Measurements from ENCODE around the gene RARB.

RARB gene

DNA sequence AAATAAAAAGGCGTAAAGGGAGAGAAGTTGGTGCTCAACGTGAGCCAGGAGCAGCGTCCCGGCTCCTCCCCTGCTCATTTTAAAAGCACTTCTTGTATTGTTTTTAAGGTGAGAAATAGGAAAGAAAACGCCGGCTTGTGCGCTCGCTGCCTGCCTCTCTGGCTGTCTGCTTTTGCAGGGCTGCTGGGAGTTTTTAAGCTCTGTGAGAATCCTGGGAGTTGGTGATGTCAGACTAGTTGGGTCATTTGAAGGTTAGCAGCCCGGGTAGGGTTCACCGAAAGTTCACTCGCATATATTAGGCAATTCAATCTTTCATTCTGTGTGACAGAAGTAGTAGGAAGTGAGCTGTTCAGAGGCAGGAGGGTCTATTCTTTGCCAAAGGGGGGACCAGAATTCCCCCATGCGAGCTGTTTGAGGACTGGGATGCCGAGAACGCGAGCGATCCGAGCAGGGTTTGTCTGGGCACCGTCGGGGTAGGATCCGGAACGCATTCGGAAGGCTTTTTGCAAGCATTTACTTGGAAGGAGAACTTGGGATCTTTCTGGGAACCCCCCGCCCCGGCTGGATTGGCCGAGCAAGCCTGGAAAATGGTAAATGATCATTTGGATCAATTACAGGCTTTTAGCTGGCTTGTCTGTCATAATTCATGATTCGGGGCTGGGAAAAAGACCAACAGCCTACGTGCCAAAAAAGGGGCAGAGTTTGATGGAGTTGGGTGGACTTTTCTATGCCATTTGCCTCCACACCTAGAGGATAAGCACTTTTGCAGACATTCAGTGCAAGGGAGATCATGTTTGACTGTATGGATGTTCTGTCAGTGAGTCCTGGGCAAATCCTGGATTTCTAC is at the start of gene RARB:
Gene RARB, plus strand, starts transcription at position 322 of the 847 bp plus-strand sequence. Its CDS starts 469 bp downstream, at position 791.
- ChIA-PET POLR2A (interaction anchor here (0.6 to 1.4 kb wide), 12 partner anchors 9 to 416 kb away, joined by 3 to 4 read pairs (median 3); no protein-coding TSS in a partner anchor), CTCF (interaction anchor here (0.9 kb wide), 1 partner anchor 395 kb away, joined by 3 read pairs; no protein-coding TSS in a partner anchor)
- no peak for TF ChIP-seq FOXA1 (IDR thresholded peaks at IDR 0.05)
- no peak for TF ChIP-seq HDGF (IDR thresholded peaks at IDR 0.05; ENCODE audit: borderline replicate concordance)
- peak; percentile 97 for TF ChIP-seq PKNOX1 (IDR thresholded peaks at IDR 0.05)
- peak; percentile 73; the same call in 1 of the 2 replicates for TF ChIP-seq CTBP1 (IDR thresholded peaks at IDR 0.05; ENCODE audit: borderline replicate concordance)
- TF ChIP-seq ZNF384 (IDR thresholded peaks at IDR 0.05): no peak
- no peak for TF ChIP-seq SUZ12 (IDR thresholded peaks at IDR 0.05)
- no peak for TF ChIP-seq NFRKB (IDR thresholded peaks at IDR 0.05)
- TF ChIP-seq TARDBP (IDR thresholded peaks at IDR 0.05): no peak
- 0 out of 2 replicates have a peak, but pooled peaks have one; percentile 44 for TF ChIP-seq LEF1 (IDR thresholded peaks at IDR 0.05; ENCODE audit: borderline replicate concordance)
- no peak for TF ChIP-seq SP1 (IDR thresholded peaks at IDR 0.05)
- TF ChIP-seq ARNT (IDR thresholded peaks at IDR 0.05): 0 out of 2 replicates have a peak, but pooled peaks have one; percentile 17
- TF ChIP-seq FOXK2 (IDR thresholded peaks at IDR 0.05): no peak
- peak; percentile 39; the same call in 1 of the 2 replicates for TF ChIP-seq L3MBTL2 (conservative IDR thresholded peaks at IDR 0.05)
- 0 out of 2 replicates have a peak, but pooled peaks have one; percentile 24 for TF ChIP-seq FOXM1 (IDR thresholded peaks at IDR 0.05; ENCODE audit: borderline replicate concordance)
- TF ChIP-seq ELF4 (IDR thresholded peaks at IDR 0.05): peak; percentile 58
- TF ChIP-seq BHLHE40 (IDR thresholded peaks at IDR 0.05; ENCODE audit: borderline replicate concordance): peak; percentile 93
- DNase-seq (ENCODE audit: extremely low spot score): peak; percentile 83

DNA sequence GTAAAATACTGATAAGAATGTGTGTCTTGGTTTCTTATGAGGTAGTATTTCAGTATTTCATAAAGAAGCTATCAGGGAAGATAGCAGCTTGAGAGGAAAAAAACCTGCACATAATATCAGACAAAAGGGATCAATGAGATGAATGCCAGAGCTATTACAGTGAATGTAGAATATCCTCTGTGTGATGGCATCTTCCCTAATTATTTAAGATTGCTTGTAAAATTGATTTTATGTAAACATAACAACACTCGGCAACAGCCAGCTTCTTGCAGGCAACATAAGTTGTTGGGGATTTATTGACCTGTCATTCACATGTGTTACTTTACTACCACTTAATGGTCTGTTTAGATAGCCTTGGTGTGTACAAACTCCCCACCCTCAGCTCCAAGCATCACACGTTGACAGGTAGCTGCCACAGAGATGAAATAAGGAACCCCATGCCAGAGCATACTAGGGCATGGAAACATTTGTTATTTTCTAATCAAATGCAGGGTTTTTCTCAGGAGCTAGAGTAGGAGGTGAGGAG is 49.2 kb upstream of the RARB start:
- ChIA-PET POLR2A (no interaction called here), CTCF (interaction anchor here (0.8 kb wide), 1 partner anchor 345 kb away, joined by 4 read pairs; no protein-coding TSS in a partner anchor)
- DNase-seq (ENCODE audit: extremely low spot score): peak; percentile 23
- TF ChIP-seq TARDBP (IDR thresholded peaks at IDR 0.05) (no peak), PKNOX1 (IDR thresholded peaks at IDR 0.05) (peak; percentile 92), CTBP1 (IDR thresholded peaks at IDR 0.05; ENCODE audit: borderline replicate concordance) (peak; percentile 68; the same call in 1 of the 2 replicates), HDGF (IDR thresholded peaks at IDR 0.05; ENCODE audit: borderline replicate concordance) (no peak), FOXA1 (IDR thresholded peaks at IDR 0.05) (peak; percentile 40; the same call in 1 of the 2 replicates)

DNA sequence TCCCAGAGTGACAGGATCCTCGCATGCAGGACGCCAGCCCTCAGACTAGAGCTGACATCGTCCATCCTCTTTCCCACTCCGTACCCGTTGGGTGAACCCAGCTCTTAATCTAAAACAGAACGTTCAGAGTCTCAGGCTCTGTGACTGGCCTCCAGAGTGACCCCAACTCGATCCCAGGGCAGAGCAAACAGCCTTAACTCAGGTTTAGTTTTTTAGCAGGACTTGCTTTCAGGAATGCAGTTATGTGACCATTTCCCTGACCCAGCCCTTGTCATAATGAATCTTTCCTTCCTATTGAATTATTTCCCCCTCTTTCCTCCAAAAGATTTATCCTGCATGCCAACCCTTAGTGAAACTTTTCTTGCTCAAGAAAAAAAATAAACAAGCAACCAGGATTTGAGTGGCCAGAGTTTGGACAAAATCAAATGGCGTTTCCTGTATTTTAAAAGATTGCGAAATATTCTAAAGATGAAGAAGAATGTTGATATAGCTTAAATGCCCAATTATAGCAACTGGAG is 47.8 kb upstream of the RARB start:
- CTCF ChIA-PET: no interaction called here
- no peak for DNase-seq (ENCODE audit: extremely low spot score)
- TF ChIP-seq FOXK2 (IDR thresholded peaks at IDR 0.05): no peak
- TF ChIP-seq SP1 (IDR thresholded peaks at IDR 0.05): no peak
- no peak for TF ChIP-seq ELF4 (IDR thresholded peaks at IDR 0.05)
- no peak for TF ChIP-seq ZNF384 (IDR thresholded peaks at IDR 0.05)
- TF ChIP-seq L3MBTL2 (conservative IDR thresholded peaks at IDR 0.05): no peak
- no peak for TF ChIP-seq FOXM1 (IDR thresholded peaks at IDR 0.05; ENCODE audit: borderline replicate concordance)
- POLR2A ChIA-PET: no interaction called here

DNA sequence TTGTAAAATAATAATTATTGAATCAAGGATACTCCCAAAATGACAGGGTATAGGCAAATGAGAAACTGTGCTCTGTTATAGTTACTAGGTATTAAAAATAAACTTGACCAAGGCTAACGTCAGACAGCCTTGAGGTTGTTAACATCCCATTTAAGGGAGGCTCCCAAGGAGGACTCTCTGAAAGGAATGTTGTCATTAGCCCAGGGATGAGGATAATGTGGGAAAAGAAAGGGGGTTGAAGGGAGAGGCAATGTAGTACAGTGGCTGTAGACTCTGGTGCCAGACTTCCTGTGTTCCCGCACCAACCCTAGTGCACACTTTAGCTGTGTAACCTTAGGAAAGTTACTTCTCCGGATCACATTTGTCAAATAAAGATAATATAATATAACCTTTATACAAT is 47.0 kb upstream of the RARB start:
- CTCF ChIA-PET: interaction anchor here (0.6 kb wide), 1 partner anchor 495 kb away, joined by 3 read pairs; no protein-coding TSS in a partner anchor
- POLR2A ChIA-PET: no interaction called here
- TF ChIP-seq ELF4 (IDR thresholded peaks at IDR 0.05) (no peak), PKNOX1 (IDR thresholded peaks at IDR 0.05) (no peak), NFRKB (IDR thresholded peaks at IDR 0.05) (no peak), TARDBP (IDR thresholded peaks at IDR 0.05) (no peak), L3MBTL2 (conservative IDR thresholded peaks at IDR 0.05) (no peak), SUZ12 (IDR thresholded peaks at IDR 0.05) (no peak), LEF1 (IDR thresholded peaks at IDR 0.05; ENCODE audit: borderline replicate concordance) (no peak), ZNF384 (IDR thresholded peaks at IDR 0.05) (no peak)
- DNase-seq (ENCODE audit: extremely low spot score): no peak

GRCh38 chr3:25384471-25384870 is 43.6 kb upstream of the RARB start:
- POLR2A ChIA-PET: no interaction called here

More at GRCh38 chr3:25384471-25384870, 43.6 kb upstream of the RARB start:
- CTCF ChIA-PET: no interaction called here
- TF ChIP-seq L3MBTL2 (conservative IDR thresholded peaks at IDR 0.05) (no peak), FOXA1 (IDR thresholded peaks at IDR 0.05) (no peak), BHLHE40 (IDR thresholded peaks at IDR 0.05; ENCODE audit: borderline replicate concordance) (no peak), ELF4 (IDR thresholded peaks at IDR 0.05) (no peak), ARNT (IDR thresholded peaks at IDR 0.05) (no peak), LEF1 (IDR thresholded peaks at IDR 0.05; ENCODE audit: borderline replicate concordance) (no peak), CTBP1 (IDR thresholded peaks at IDR 0.05; ENCODE audit: borderline replicate concordance) (no peak), FOXM1 (IDR thresholded peaks at IDR 0.05; ENCODE audit: borderline replicate concordance) (no peak), SUZ12 (IDR thresholded peaks at IDR 0.05) (no peak), NFRKB (IDR thresholded peaks at IDR 0.05) (no peak), ZNF384 (IDR thresholded peaks at IDR 0.05) (no peak), TARDBP (IDR thresholded peaks at IDR 0.05) (no peak), HDGF (IDR thresholded peaks at IDR 0.05; ENCODE audit: borderline replicate concordance) (no peak)
- DNase-seq (ENCODE audit: extremely low spot score): no peak
